MM.1S (cell line): ENCODE data around the gene SLC13A3.

Experiments
- CTCF ChIP-seq: fragments of 300-600 bp; sonication (generic); IDR thresholded peaks from 2 replicates; pipeline ENCODE4 v1.5.1; 2016; ENCODE audit warnings: antibody characterized with exemption, low read length, mixed read lengths
- EZH2 ChIP-seq: fragments of 300-600 bp; sonication (generic); optimal IDR thresholded peaks from 2 replicates; pipeline ENCODE3; 2017; ENCODE audit warnings: low read depth, mild to moderate bottlenecking, antibody characterized with exemption, low read length, mixed read lengths
- EZH2phosphoT487 ChIP-seq: fragments of 300-600 bp; sonication (generic); IDR thresholded peaks from 2 replicates; pipeline ENCODE4 v1.6.1; 2018; ENCODE audit warnings: antibody characterized with exemption, low read length

GRCh38 chr20:46558511-46558959 is 92.7 kb downstream of the SLC13A3 start:
- no peak for TF ChIP-seq EZH2phosphoT487
- TF ChIP-seq CTCF, result no peak
- TF ChIP-seq EZH2, result no peak
